ENCODE measurements around the gene AP1B1. TPM values are rescaled to one million over a fixed set of nuclear protein-coding genes. Genes with fewer than 3 reads are reported as not detected.

The AP1B1 gene
- total and polyA plus RNA-seq, 2 of the 8 experiments (the other 6 are each of a cell fraction or from before 2014, with no cell fraction given) = 64.2 to 86.8 TPM

DNA sequence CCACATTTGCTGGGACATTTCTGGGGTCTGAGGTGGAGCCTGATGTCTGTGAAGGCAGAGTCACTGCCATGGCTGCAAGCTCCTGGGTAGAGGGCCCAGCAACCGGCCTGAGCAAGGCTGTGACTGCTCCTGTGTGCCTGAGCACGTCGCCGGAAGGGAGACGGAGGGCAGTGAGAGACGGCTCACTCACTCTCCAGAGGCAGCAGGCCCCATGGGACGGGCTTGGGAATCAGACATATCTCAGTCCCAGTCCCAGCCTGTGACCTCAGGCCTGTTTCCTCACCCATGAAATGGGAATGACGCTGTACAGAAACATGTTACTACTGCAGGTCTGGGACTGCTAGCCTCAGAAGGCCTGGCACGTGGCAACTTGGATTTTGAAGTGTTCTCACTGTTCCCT is 36.5 kb downstream of the AP1B1 start (continued):
- no peak for TF ChIP-seq HDAC2 (IDR thresholded peaks at IDR 0.05; ENCODE audit: borderline replicate concordance in 1 of 2, low read depth in 2 of 2, low read length in 2 of 2)
- TF ChIP-seq, protein P1, sequence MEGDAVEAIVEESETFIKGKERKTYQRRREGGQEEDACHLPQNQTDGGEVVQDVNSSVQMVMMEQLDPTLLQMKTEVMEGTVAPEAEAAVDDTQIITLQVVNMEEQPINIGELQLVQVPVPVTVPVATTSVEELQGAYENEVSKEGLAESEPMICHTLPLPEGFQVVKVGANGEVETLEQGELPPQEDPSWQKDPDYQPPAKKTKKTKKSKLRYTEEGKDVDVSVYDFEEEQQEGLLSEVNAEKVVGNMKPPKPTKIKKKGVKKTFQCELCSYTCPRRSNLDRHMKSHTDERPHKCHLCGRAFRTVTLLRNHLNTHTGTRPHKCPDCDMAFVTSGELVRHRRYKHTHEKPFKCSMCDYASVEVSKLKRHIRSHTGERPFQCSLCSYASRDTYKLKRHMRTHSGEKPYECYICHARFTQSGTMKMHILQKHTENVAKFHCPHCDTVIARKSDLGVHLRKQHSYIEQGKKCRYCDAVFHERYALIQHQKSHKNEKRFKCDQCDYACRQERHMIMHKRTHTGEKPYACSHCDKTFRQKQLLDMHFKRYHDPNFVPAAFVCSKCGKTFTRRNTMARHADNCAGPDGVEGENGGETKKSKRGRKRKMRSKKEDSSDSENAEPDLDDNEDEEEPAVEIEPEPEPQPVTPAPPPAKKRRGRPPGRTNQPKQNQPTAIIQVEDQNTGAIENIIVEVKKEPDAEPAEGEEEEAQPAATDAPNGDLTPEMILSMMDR (IDR thresholded peaks at IDR 0.05; ENCODE audit: control extremely low read depth in 1 of 3, insufficient read depth in 1 of 3, low read depth in 1 of 3, low read length in 3 of 3) = no peak
- no peak for TF ChIP-seq CBX5 (IDR thresholded peaks at IDR 0.05; ENCODE audit: low read depth, low read length)
- TF ChIP-seq TAF7 (optimal IDR thresholded peaks at IDR 0.05; ENCODE audit: borderline replicate concordance, low read depth, low read length) = no peak

Measured in H1 (cell line).